PC-9 (cell line): ENCODE measurements around the gene BICRAL. TPM values are rescaled to one million over a fixed set of nuclear protein-coding genes. Genes with fewer than 3 reads are reported as not detected.
"Not testable (repeated sequence)": the region's sequence is repeated elsewhere in the genome, so short reads cannot be mapped to it uniquely, and the experiment has no call there.

Experiments
- BruUV-seq: library from RNA; stranded (reverse); fragments of 400-500 nt; replicated peaks from 2 replicates; lab custom pipeline; 2021; lab: Mats Ljungman, UMichigan
- CTCF ChIA-PET: fragments of 300-600 bp; sonication (Branson Sonifier 250); formaldehyde crosslinking; loops from one replicate; lab custom pipeline; 2022; ENCODE audit warnings: antibody characterized with exemption; lab: Charles Lee
- POLR2A ChIA-PET: fragments of 300-600 bp; sonication (Branson Sonifier 250); formaldehyde crosslinking; loops from one replicate; lab custom pipeline; 2022; ENCODE audit warnings: antibody characterized with exemption; ENCODE audit not compliant: unreplicated experiment; lab: Charles Lee
- DNase-seq, 2 experiments: peaks; one replicate each; pipeline versions ENCODE4 v3.0.0 to v3.0.0-alpha.2; 2015 to 2022; ENCODE audit warnings: mixed read lengths in 1 of 2
- H2AFZ ChIP-seq: fragments of 200-600 bp; sonication (generic); 2 replicates; pipeline ENCODE4 v1.8.1; 2017; ENCODE audit warnings: antibody characterized with exemption
- H3F3A ChIP-seq: fragments of 200-600 bp; sonication (generic); 2 replicates; pipeline ENCODE4 v1.8.1; 2017; ENCODE audit warnings: antibody characterized with exemption, mild to moderate bottlenecking, low read depth; ENCODE audit not compliant: insufficient read depth
- H3K27ac ChIP-seq: fragments of 200-600 bp; sonication (generic); 2 replicates; pipeline ENCODE4 v1.6.1; 2016; ENCODE audit warnings: mixed run types
- H3K27me3 ChIP-seq: fragments of 200-600 bp; sonication (generic); 2 replicates; pipeline ENCODE4 v1.6.1; 2016; ENCODE audit warnings: low read depth, mixed run types; ENCODE audit not compliant: insufficient read depth
- H3K36me3 ChIP-seq: fragments of 200-600 bp; sonication (generic); 2 replicates; pipeline ENCODE4 v1.6.1; 2016; ENCODE audit warnings: low read depth, mixed run types
- H3K4me1 ChIP-seq: fragments of 200-600 bp; sonication (generic); replicated peaks from 2 replicates; pipeline ENCODE4 v1.6.1; 2016; ENCODE audit warnings: mixed run types; ENCODE audit not compliant: insufficient read depth
- H3K4me2 ChIP-seq: fragments of 200-600 bp; sonication (generic); 2 replicates; pipeline ENCODE4 v1.6.1; 2017; ENCODE audit warnings: mixed run types
- H3K4me3 ChIP-seq: fragments of 200-600 bp; sonication (generic); 2 replicates; pipeline ENCODE4 v1.6.1; 2016; ENCODE audit warnings: mixed run types
- H3K79me2 ChIP-seq: fragments of 200-600 bp; sonication (generic); 2 replicates; pipeline ENCODE4 v1.6.1; 2017; ENCODE audit warnings: low read depth, mixed run types
- H3K9me2 ChIP-seq: fragments of 200-600 bp; sonication (generic); 2 replicates; pipeline ENCODE4 v1.8.1; 2017; ENCODE audit warnings: mild to moderate bottlenecking; ENCODE audit not compliant: insufficient read depth
- H3K9me3 ChIP-seq: fragments of 200-600 bp; sonication (generic); 2 replicates; pipeline ENCODE4 v1.8.1; 2016; ENCODE audit warnings: low read depth; ENCODE audit not compliant: insufficient read depth
- H4K20me1 ChIP-seq: fragments of 200-600 bp; sonication (generic); 2 replicates; pipeline ENCODE4 v1.8.1; 2017; ENCODE audit not compliant: insufficient read depth
- EZH2 ChIP-seq: fragments of 200-600 bp; sonication (generic); IDR thresholded peaks from 2 replicates; pipeline ENCODE4 v1.8.0; 2017; ENCODE audit warnings: antibody characterized with exemption, low read depth
- intact Hi-C: fragments of 100-400 bp; cut with micrococcal nuclease; formaldehyde crosslinking; loops from one replicate; pipeline ENCODE4 v1.10.0; 2022; ENCODE audit not compliant: unreplicated experiment
- total RNA-seq: library from RNA; stranded (reverse); gene quantifications from 2 replicates; pipeline ENCODE4 v1.2.3, GENCODE V29; 2021
- TF ChIP-seq, protein P1 (sequence below): fragments of 200-600 bp; sonication (generic); conservative IDR thresholded peaks from 2 replicates; pipeline ENCODE4 v1.6.1; 2017; ENCODE audit warnings: mixed run types, antibody characterized with exemption, mild to moderate bottlenecking, moderate library complexity

Gene BICRAL
- total RNA-seq, 1 experiment from 2014 or later: 12.9 TPM

GRCh38 chr6:42805297-42805861 is 23.5 kb downstream of the BICRAL start:
- no peaks in the 10 kb centered on the region for H3K9me3 ChIP-seq
- CTCF ChIA-PET: interaction anchor here (0.6 kb wide), 1 partner anchor 10 kb away, joined by 7 read pairs; no protein-coding TSS in a partner anchor
- no peak overlapping the region for H3K4me2 ChIP-seq
- intact Hi-C loops: no loop called here
- no peak overlapping the region for H2AFZ ChIP-seq
- no peaks in the 10 kb centered on the region for H3K9me2 ChIP-seq
- H3K27me3 ChIP-seq: no peaks in the 10 kb centered on the region
- no peaks in the 10 kb centered on the region for H4K20me1 ChIP-seq
- no peaks in the 10 kb centered on the region for H3K4me1 ChIP-seq
- no peaks in the 10 kb centered on the region for H3K79me2 ChIP-seq
- 0 out of 2 replicates have a peak, but pooled peaks cover 1% of the 10 kb centered on the region for H3F3A ChIP-seq
- no peak for DNase-seq
- POLR2A ChIA-PET: no interaction called here
- no peaks in the 10 kb centered on the region for H3K36me3 ChIP-seq
- no peak for TF ChIP-seq EZH2
- TF ChIP-seq, protein P1, sequence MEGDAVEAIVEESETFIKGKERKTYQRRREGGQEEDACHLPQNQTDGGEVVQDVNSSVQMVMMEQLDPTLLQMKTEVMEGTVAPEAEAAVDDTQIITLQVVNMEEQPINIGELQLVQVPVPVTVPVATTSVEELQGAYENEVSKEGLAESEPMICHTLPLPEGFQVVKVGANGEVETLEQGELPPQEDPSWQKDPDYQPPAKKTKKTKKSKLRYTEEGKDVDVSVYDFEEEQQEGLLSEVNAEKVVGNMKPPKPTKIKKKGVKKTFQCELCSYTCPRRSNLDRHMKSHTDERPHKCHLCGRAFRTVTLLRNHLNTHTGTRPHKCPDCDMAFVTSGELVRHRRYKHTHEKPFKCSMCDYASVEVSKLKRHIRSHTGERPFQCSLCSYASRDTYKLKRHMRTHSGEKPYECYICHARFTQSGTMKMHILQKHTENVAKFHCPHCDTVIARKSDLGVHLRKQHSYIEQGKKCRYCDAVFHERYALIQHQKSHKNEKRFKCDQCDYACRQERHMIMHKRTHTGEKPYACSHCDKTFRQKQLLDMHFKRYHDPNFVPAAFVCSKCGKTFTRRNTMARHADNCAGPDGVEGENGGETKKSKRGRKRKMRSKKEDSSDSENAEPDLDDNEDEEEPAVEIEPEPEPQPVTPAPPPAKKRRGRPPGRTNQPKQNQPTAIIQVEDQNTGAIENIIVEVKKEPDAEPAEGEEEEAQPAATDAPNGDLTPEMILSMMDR: no peak
- H3K27ac ChIP-seq: no peak overlapping the region
- BruUV-seq: no TSS peak
- no peak overlapping the region for H3K4me3 ChIP-seq

- H3K4me1 ChIP-seq, CTCF ChIA-PET, H3K79me2 ChIP-seq, H3K36me3 ChIP-seq, H3F3A ChIP-seq, H4K20me1 ChIP-seq, BruUV-seq, H3K27ac ChIP-seq, DNase-seq, H3K9me3 ChIP-seq, H3K9me2 ChIP-seq, H3K27me3 ChIP-seq, intact Hi-C loops, H3K4me3 ChIP-seq, H3K4me2 ChIP-seq, H2AFZ ChIP-seq: not testable (repeated sequence)
- POLR2A ChIA-PET: interaction anchor here (0.5 kb wide), 1 partner anchor 58 kb away, joined by 33 read pairs; no protein-coding TSS in a partner anchor
Observed at GRCh38 chr6:42806359-42806758, 24.5 kb downstream of the BICRAL start.

GRCh38 chr6:42808492-42809483 is 26.9 kb downstream of the BICRAL start:
- Histone ChIP-seq H3K4me1 (no peaks in the 10 kb centered on the region), H2AFZ (no peak overlapping the region), H3K9me2 (no peaks in the 10 kb centered on the region), H3F3A (0 out of 2 replicates have a peak, but pooled peaks cover 4% of the 10 kb centered on the region), H3K9me3 (no peaks in the 10 kb centered on the region), H3K4me3 (no peak overlapping the region), H3K27ac (no peak overlapping the region), H3K79me2 (no peaks in the 10 kb centered on the region), H3K36me3 (0 out of 2 replicates have a peak, but pooled peaks cover 4% of the 10 kb centered on the region), H3K27me3 (no peaks in the 10 kb centered on the region), H3K4me2 (no peak overlapping the region), H4K20me1 (no peaks in the 10 kb centered on the region)
- TF ChIP-seq, protein P1: no peak
- no peak for TF ChIP-seq EZH2
- DNase-seq: no peak
- ChIA-PET POLR2A (no interaction called here), CTCF (no interaction called here)
- intact Hi-C loops: no loop called here
- no TSS peak for BruUV-seq
